CD4-positive, alpha-beta T cell (primary cell): Measurements from ENCODE around the gene COP1. TPM values are rescaled to one million over a fixed set of nuclear protein-coding genes. Genes with fewer than 3 reads are reported as not detected.

Experiments
- ATAC-seq: fragments of 200-7000 bp; cut with Tn5 transposase; one replicate; pipeline ENCODE4 v1.10.0; 2022; ENCODE audit warnings: mild to moderate bottlenecking; ENCODE audit not compliant: poor library complexity
- CTCF ChIA-PET: fragments of 350-600 bp; sonication (Branson Sonifier 250); formaldehyde crosslinking; loops from one replicate; lab custom pipeline; 2021; ENCODE audit warnings: antibody characterized with exemption, inconsistent platforms; lab: Charles Lee
- POLR2A ChIA-PET: fragments of 350-600 bp; sonication (Branson Sonifier 250); formaldehyde crosslinking; loops from one replicate; lab custom pipeline; 2021; ENCODE audit warnings: antibody characterized with exemption, inconsistent platforms; lab: Charles Lee
- DNase-seq, 14 experiments: peaks; one replicate each; pipeline ENCODE4 v3.0.0-alpha.2; 2013 to 2020; ENCODE audit warnings: mixed read lengths in 2 of 14
- H3K27ac ChIP-seq, 2 donors: one replicate each; pipeline versions ENCODE4 v1.5.1 to v1.7.0; 2013; ENCODE audit warnings: low read length in 2 of 2, low read depth in 1 of 2, mild to moderate bottlenecking in 1 of 2
- H3K27me3 ChIP-seq, 2 experiments: 1 replicate in 1 of 2; 2 replicates in 1 of 2; pipeline versions ENCODE4 v1.6.1 to v1.7.0; 2013; ENCODE audit warnings: low read length in 2 of 2, control low read depth in 1 of 2, mild to moderate bottlenecking in 1 of 2, moderate library complexity in 1 of 2; ENCODE audit not compliant: insufficient read depth in 2 of 2, control insufficient read depth in 1 of 2
- H3K36me3 ChIP-seq: one replicate; pipeline ENCODE4 v1.6.1; 2013; ENCODE audit warnings: low read length, control low read depth; ENCODE audit not compliant: insufficient read depth
- H3K4me1 ChIP-seq: one replicate; pipeline ENCODE4 v1.6.1; 2013; ENCODE audit warnings: low read length, control low read depth; ENCODE audit not compliant: insufficient read depth
- H3K4me3 ChIP-seq: one replicate; pipeline ENCODE4 v1.5.1; 2013; ENCODE audit warnings: mild to moderate bottlenecking, low read length, moderate library complexity
- H3K9me3 ChIP-seq, 2 experiments: 1 replicate in 1 of 2; 2 replicates in 1 of 2; pipeline versions ENCODE4 v1.6.1 to v1.7.0; 2013; ENCODE audit warnings: low read length in 2 of 2, mild to moderate bottlenecking in 2 of 2, control low read depth in 1 of 2, moderate library complexity in 1 of 2; ENCODE audit not compliant: control insufficient read depth in 1 of 2, insufficient read depth in 1 of 2
- H3K27ac Mint-ChIP-seq: one replicate; pipeline ENCODE4 v1.8.0; 2020; ENCODE audit warnings: mixed read lengths
- H3K27me3 Mint-ChIP-seq: one replicate; pipeline ENCODE4 v1.8.0; 2021; ENCODE audit warnings: mixed read lengths
- H3K36me3 Mint-ChIP-seq: one replicate; pipeline ENCODE4 v1.8.0; 2021; ENCODE audit warnings: low read depth, mixed read lengths
- H3K4me1 Mint-ChIP-seq: one replicate; pipeline ENCODE4 v1.8.0; 2021; ENCODE audit warnings: low read depth, mixed read lengths
- H3K4me3 Mint-ChIP-seq: one replicate; pipeline ENCODE4 v1.8.0; 2020; ENCODE audit warnings: mild to moderate bottlenecking, mixed read lengths
- H3K9me3 Mint-ChIP-seq: one replicate; pipeline ENCODE4 v1.8.0; 2020; ENCODE audit warnings: mixed read lengths
- CTCF ChIP-seq: fragments of 200-600 bp; IDR thresholded peaks from one replicate; pipeline ENCODE4 v1.8.0; 2022; ENCODE audit warnings: antibody characterized with exemption, mild to moderate bottlenecking
- intact Hi-C, 2 experiments: fragments of 100-400 bp; cut with DNase I in 1 of 2; cut with micrococcal nuclease in 1 of 2; formaldehyde crosslinking; loops; one replicate each; pipeline versions ENCODE4 v1.15.1 to v1.9.0; 2023 to 2025; cut with DNase I, micrococcal nuclease
- total RNA-seq, 174 experiments: library from RNA in 2 of 174; stranded (reverse) in 2 of 174; gene quantifications; one replicate each; pipeline ENCODE4 v1.2.3 and lab custom pipeline; 2021 to 2026

COP1 gene
- total RNA-seq, 2 experiments from 2014 or later: 38.6 to 42.2 TPM

GRCh38 chr1:175976865-175977642 is 230.0 kb downstream of the COP1 start:
- POLR2A ChIA-PET: no interaction called here
- CTCF ChIA-PET: no interaction called here

GRCh38 chr1:175969231-175969630 is 237.9 kb downstream of the COP1 start:
- ChIA-PET POLR2A (no interaction called here), CTCF (no interaction called here)
- TF ChIP-seq CTCF: no peak
- no peaks in the 10 kb centered on the region for H3K9me3 ChIP-seq
- H3K27me3 Mint-ChIP-seq: no peaks in the 10 kb centered on the region
- ATAC-seq: no peak
- no peak for DNase-seq
- H3K4me3 Mint-ChIP-seq: no peak overlapping the region
- H3K27me3 ChIP-seq: no peaks in the 10 kb centered on the region
- no peaks in the 10 kb centered on the region for H3K4me1 ChIP-seq
- no peaks in the 10 kb centered on the region for H3K9me3 Mint-ChIP-seq
- H3K4me1 Mint-ChIP-seq: no peaks in the 10 kb centered on the region
- H3K4me3 ChIP-seq: no peak overlapping the region
- H3K36me3 ChIP-seq: peaks cover 18% of the 10 kb centered on the region
- H3K27ac ChIP-seq: no peak overlapping the region
- H3K36me3 Mint-ChIP-seq: peaks cover 40% of the 10 kb centered on the region
- no peak overlapping the region for H3K27ac Mint-ChIP-seq
- intact Hi-C loops: no loop called here

More at GRCh38 chr1:175976865-175977642, 230.0 kb downstream of the COP1 start:
- H3K4me1 Mint-ChIP-seq: peaks cover 15% of the 10 kb centered on the region
- intact Hi-C loops: no loop called here
- H3K9me3 Mint-ChIP-seq: no peaks in the 10 kb centered on the region
- H3K9me3 ChIP-seq: no peaks in the 10 kb centered on the region
- no peaks in the 10 kb centered on the region for H3K27me3 ChIP-seq
- no peak for ATAC-seq
- H3K36me3 Mint-ChIP-seq: peaks cover 79% of the 10 kb centered on the region
- H3K4me3 ChIP-seq: no peak overlapping the region
- no peak overlapping the region for H3K27ac ChIP-seq
- no peaks in the 10 kb centered on the region for H3K27me3 Mint-ChIP-seq
- no peaks in the 10 kb centered on the region for H3K4me1 ChIP-seq
- no peak overlapping the region for H3K27ac Mint-ChIP-seq
- no peak for TF ChIP-seq CTCF
- no peak for DNase-seq
- H3K4me3 Mint-ChIP-seq: no peak overlapping the region
- peaks cover 11% of the 10 kb centered on the region for H3K36me3 ChIP-seq

- Histone ChIP-seq H3K27ac (no peak overlapping the region), H3K27me3 (no peaks in the 10 kb centered on the region), H3K4me3 (no peak overlapping the region), H3K4me1 (no peaks in the 10 kb centered on the region), H3K9me3 (no peaks in the 10 kb centered on the region), H3K36me3 (peaks cover 18% of the 10 kb centered on the region)
- DNase-seq (no peak), ATAC-seq (no peak)
- CTCF ChIA-PET: no interaction called here
- intact Hi-C loops: no loop called here
- H3K4me1 Mint-ChIP-seq: peaks cover 2% of the 10 kb centered on the region
- H3K27ac Mint-ChIP-seq: no peak overlapping the region
- TF ChIP-seq CTCF: no peak
- H3K36me3 Mint-ChIP-seq: peaks cover 40% of the 10 kb centered on the region
- no peaks in the 10 kb centered on the region for H3K27me3 Mint-ChIP-seq
- no peaks in the 10 kb centered on the region for H3K9me3 Mint-ChIP-seq
- no peak overlapping the region for H3K4me3 Mint-ChIP-seq
- POLR2A ChIA-PET: no interaction called here
Observed at GRCh38 chr1:175968486-175969172, 238.5 kb downstream of the COP1 start.
